ENCODE results near the gene LRP1. TPM values are rescaled to one million over a fixed set of nuclear protein-coding genes. Genes with fewer than 3 reads are reported as not detected.

The LRP1 gene
- total RNA-seq, 1 donor from 2014 or later: 760 TPM

GRCh38 chr12:57092876-57093414 lies 35.3 kb upstream of the LRP1 start:
- intact Hi-C loops (cut with DNase I): no loop called here
- ATAC-seq (no peak), DNase-seq (ENCODE audit: low spot score) (peak; percentile 56)

DNA sequence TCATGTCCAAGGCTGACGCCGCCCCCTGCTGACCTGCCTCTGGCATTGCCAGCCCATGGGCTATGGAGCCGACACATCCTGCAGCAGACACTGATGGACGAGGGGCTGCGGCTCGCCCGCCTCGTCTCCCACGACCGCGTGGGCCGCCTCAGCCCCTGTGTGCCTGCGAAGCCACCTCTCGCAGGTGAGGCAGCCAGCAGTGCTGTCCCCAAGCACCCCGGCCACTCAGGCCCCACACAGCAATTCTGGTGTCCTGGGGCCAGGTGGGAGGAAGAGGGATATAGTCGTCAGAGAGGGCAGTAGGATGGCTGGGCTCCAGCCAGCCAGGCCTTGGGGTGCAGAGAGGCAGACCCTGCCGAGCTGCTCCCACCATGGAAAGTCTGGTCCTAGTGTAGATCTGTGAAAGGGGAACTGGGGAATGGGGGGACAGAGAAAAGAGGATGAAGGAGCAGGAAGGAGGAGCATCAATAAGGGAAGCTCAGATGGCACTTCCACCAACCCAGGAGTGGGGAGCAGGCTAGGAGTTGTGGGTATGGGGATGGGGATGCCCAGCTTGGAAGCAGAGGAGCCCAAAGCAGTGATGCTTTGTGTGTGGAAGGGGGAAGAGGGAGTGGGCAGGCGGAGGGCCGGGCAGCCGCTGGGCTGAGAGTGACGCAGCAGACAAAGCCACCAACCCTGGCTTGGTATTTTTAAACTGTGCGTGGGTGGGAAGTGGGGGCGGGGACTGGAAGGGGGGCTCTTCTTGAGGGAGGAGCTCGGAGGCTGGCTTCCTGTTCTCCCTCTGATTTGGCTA lies 34.7 kb upstream of the LRP1 start:
- intact Hi-C loops (cut with DNase I): no loop called here

DNA sequence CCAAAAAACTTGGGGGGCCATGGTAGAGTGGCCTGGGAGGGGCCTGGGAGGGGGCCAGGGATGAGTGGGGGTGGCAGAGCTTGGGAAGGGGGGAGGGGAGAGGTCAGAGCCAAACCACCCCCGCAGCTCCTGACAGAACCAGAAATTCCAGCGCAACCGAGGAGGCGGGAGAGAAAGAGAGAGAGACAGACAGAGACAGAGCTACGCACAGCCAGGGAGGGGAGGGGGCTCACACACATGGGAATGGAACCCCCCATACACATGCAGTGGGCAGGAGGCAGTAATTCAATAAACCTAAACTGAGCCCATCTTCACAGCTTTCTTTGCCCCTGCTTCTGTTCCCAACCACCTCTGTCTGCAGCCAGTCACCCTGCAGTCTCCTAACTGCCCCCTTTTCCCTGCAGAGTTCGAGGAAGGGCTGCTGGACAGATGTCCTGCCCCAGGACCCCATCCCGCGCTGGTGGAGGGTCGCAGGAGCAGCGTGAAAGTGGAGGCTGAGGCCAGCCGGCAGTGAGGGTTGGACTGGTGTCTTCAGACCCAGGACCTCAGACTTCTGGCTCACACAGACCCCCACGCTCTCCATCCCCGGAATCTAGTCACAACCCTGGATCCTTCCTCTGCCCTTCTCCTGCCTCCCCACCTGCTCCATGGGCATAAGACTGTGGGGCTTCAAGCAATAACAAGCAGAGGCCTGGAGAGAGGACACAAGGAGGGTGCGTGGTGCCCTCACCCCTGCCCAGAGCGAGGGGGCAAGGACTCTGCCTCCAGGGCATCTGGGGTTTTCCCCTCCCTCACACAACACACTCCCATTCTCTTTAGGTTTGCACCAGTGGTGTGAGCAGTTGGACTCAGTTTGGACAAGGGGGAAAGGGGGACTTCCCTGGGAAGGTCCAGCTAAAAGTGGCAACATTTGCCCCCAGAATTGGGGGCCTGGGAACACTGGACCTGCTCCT lies 33.8 kb upstream of the LRP1 start:
- DNase-seq (ENCODE audit: low spot score) (peak; percentile 59), ATAC-seq (no peak)
- intact Hi-C loops (cut with DNase I): no loop called here

More for the DNA sequence above, 34.7 kb upstream of the LRP1 start:
- ATAC-seq (peak; percentile 77), DNase-seq (ENCODE audit: low spot score) (peak; percentile 90)

DNA sequence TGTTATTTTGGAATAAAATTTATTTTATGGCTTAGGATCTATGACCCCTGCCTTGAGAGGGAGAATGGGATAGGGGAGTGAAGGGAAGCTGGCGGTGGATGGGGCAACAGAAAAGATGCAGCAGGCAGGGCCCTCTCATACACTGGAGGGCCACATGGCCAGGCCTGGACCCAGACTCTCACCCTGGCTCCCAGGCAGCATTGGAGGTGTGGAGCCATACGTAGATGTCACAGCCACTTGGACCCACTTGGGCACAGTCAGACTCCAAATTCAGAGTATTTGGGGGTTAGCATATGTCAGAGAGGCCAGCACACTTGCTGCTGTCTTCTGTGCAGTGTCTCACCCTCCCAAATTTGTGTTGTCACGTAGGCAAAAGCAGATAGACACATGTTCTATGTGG lies 32.8 kb upstream of the LRP1 start:
- DNase-seq (ENCODE audit: low spot score) (peak; percentile 49), ATAC-seq (no peak)

DNA sequence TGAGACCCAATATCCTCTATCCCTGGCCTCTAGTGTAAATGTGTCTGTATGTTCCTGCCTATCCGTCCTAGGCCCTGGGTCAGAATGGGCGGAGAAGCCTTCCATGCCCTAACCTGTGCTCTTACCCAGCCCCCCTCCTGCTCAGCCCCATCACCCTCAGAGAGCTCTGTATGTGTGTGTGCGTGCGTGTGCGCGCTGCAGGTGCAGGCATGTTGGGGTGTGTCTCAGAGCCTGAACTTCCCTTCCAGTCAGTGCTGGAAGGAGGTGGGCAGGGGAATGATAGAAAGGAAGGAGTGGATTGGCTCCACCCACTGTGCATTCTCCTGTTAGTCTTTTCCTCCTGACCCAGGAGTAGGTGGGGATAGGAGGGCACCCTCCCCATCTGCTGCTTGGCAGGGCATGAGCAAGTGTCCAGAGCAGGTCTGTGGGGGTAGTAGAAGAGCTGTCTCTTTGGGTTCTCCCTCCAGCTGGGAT lies 32.1 kb upstream of the LRP1 start:
- DNase-seq (ENCODE audit: low spot score) (peak; percentile 49), ATAC-seq (no peak)
- intact Hi-C loops (cut with DNase I): no loop called here

More for the DNA sequence above, 32.8 kb upstream of the LRP1 start:
- intact Hi-C loops (cut with DNase I): no loop called here

DNA sequence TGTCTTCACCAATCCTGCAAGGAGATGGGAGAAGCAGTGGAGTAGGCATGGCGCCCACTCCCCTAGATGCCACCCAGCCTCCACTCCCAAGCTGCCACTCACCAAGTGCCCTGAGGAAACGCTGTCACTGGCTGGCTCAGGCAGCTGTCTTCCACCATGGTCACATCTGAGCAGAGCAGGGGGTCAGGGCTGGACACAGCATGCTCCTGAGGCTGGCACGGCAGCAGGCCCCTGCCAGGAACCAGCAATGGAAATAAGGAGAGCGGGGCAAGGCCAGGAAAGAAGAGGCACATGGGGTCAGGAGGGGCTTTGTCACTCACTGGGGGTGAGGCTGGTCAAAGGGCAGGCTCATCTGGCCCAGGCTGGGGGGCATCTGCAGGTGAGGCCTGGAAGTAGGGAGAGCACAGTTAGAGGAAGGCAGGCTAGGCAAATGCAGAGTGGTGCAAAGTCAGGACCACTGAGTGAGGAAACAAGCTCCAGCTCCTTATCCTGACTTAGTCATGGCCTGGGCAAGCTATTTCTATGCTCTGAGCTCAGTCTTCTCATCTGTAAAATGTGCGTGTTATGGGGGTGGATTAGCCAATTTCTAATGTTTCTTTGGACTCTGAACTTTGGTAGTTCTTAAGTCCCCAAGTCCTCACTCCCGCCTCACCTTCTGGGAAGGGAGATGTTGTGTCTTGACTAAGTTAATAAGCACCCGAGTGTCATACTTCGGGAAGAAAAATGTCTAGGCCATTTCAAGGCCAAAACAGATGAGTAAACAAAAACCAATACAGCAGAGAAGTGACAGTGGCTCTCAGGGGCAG lies 31.3 kb upstream of the LRP1 start:
- DNase-seq (ENCODE audit: low spot score): no peak
- no peak for ATAC-seq
- intact Hi-C loops (cut with DNase I): no loop called here

- DNase-seq (ENCODE audit: low spot score): no peak
- intact Hi-C loops (cut with DNase I): no loop called here
Observed at GRCh38 chr12:57097554-57097835, 30.8 kb upstream of the LRP1 start.

GRCh38 chr12:57098546-57098945 lies 29.7 kb upstream of the LRP1 start:
- ATAC-seq (no peak), DNase-seq (ENCODE audit: low spot score) (no peak)
- intact Hi-C loops (cut with DNase I): no loop called here

More at GRCh38 chr12:57097554-57097835, 30.8 kb upstream of the LRP1 start:
- ATAC-seq: no peak

GRCh38 chr12:57099047-57099714 lies 29.1 kb upstream of the LRP1 start:
- DNase-seq (ENCODE audit: low spot score) (no peak), ATAC-seq (no peak)
- intact Hi-C loops (cut with DNase I): no loop called here

GRCh38 chr12:57099766-57100165 lies 28.5 kb upstream of the LRP1 start:
- ATAC-seq (no peak), DNase-seq (ENCODE audit: low spot score) (no peak)
- intact Hi-C loops (cut with DNase I): no loop called here

DNA sequence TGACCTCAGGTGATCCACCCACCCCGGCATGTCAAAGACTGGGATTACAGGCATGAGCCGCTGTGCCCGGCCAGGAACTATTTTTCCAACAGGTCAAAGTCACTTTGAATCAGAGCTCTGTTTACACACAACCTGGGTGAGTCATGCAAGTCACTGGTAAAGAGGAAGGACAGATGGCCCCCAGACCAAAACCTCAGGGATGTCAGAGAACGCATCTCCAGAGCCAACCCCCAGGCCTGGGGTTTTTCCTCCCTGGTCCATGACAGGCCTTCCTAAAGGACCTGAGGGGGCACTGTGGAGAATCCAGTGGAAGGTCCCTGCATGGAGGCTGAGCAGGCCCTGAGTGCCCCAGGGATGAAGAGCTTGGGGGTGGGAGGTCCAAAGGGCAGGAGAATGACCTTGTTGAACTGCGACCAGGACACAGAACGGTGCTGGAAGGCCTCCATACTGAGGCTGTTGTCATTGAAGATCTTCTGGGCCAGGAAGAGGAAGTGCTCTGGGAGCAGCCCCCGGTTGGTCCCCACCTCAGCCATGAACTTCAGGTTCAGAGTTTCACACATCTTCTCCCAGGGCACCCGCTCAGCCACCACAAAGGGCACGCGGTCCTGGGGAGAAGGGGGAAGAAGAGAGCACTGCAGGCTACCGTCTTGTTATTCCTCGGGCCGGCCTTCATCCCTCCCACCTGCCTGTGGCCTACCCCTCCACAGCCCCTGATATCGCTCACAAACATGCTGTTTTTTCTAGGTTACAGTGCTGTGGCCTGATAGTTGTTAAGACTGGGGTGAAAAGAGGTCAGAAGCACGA lies 26.2 kb upstream of the LRP1 start:
- ATAC-seq (no peak), DNase-seq (ENCODE audit: low spot score) (no peak)
- intact Hi-C loops (cut with DNase I): no loop called here

GRCh38 chr12:57103856-57104255 lies 24.4 kb upstream of the LRP1 start:
- intact Hi-C loops (cut with DNase I): no loop called here
- no peak for DNase-seq (ENCODE audit: low spot score)
- ATAC-seq: no peak

- no peak for ATAC-seq
- no peak for DNase-seq (ENCODE audit: low spot score)
- intact Hi-C loops (cut with DNase I): no loop called here
Observed at GRCh38 chr12:57104292-57104910, 23.9 kb upstream of the LRP1 start.

DNA sequence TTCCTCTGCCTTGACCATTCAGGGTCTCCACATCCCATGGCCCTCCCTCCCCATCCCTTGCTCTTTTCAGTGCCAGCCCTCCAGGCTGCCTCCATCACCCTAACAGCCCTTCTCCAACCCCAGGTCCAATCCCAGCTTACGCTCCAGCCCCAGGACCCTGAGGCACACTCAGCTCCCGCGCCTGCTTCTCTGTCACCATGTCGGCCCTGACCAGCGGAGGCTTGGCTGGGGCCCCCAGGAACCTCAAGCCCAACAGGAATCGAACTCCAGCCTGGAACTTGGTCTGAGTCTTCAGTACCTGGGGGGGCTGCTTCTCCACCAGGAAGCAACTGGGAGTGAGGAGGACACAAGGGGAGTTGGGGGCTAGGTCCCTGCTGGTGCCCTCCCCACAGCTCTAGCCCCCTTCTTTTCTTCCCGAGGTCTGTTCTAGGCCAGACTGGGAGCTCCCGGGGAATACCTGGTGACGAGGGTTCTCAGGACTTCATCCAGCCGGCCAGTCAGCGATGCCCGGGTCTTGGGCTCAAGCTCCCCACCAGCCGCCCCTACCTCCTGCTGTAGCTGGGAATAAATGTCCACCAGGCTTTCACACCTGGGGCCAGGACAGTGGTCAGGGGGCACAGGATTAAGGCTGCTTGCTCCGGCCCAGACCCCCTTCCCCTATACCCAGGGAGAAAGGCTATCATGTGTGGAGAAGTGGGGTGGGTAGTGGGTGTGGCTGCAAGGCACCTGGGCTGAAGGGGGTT lies 23.1 kb upstream of the LRP1 start:
- ATAC-seq: no peak
- no peak for DNase-seq (ENCODE audit: low spot score)
- intact Hi-C loops (cut with DNase I): loop anchor here (5.0 kb wide), 1 partner anchor 33 kb away; no protein-coding TSS in a partner anchor

- intact Hi-C loops (cut with DNase I): loop anchor here (5.0 kb wide), 1 partner anchor 34 kb away; no protein-coding TSS in a partner anchor
- DNase-seq (ENCODE audit: low spot score) (no peak), ATAC-seq (no peak)
Observed at GRCh38 chr12:57106021-57106708, 22.1 kb upstream of the LRP1 start.

All from sciatic nerve (tissue), 2 donors.